GM21576 (cell line): ENCODE measurements around the gene VSIG10L.

ENCODE experiments used
- ATAC-seq: cut with Tn5 transposase; IDR thresholded peaks from one replicate; pipeline ENCODE4 v1.9.1; 2021; ENCODE audit warnings: mild to moderate bottlenecking, moderate library complexity; ENCODE audit not compliant: unreplicated experiment

Gene VSIG10L

GRCh38 chr19:51365965-51366388 lies 24.0 kb upstream of the VSIG10L start, which contains the start of gene ETFB:
Gene ETFB, minus strand, starts transcription at chr19:51366388. Its CDS starts 62 bp downstream, at chr19:51366326.
- no peak for ATAC-seq

GRCh38 chr19:51365211-51365964 lies 23.4 kb upstream of the VSIG10L start:
- no peak for ATAC-seq

GRCh38 chr19:51364200-51365106 lies 22.5 kb upstream of the VSIG10L start:
- ATAC-seq = no peak

GRCh38 chr19:51361239-51361638 lies 19.3 kb upstream of the VSIG10L start:
- no peak for ATAC-seq

GRCh38 chr19:51359294-51359693 lies 17.4 kb upstream of the VSIG10L start:
- no peak for ATAC-seq

- no peak for ATAC-seq
Observed at GRCh38 chr19:51357952-51358351, 16.0 kb upstream of the VSIG10L start.

- ATAC-seq = no peak
Observed at GRCh38 chr19:51356159-51356801, 14.3 kb upstream of the VSIG10L start.

GRCh38 chr19:51354742-51355148 lies 12.8 kb upstream of the VSIG10L start:
- no peak for ATAC-seq

- ATAC-seq = no peak
Observed at GRCh38 chr19:51354103-51354741, 12.3 kb upstream of the VSIG10L start.

- ATAC-seq = no peak
Observed at GRCh38 chr19:51352783-51353360, 10.9 kb upstream of the VSIG10L start.

- no peak for ATAC-seq
Observed at GRCh38 chr19:51351266-51351990, 9.5 kb upstream of the VSIG10L start.

GRCh38 chr19:51347209-51347928 lies 5.4 kb upstream of the VSIG10L start:
- ATAC-seq = no peak

GRCh38 chr19:51346742-51347141 lies 4.8 kb upstream of the VSIG10L start:
- no peak for ATAC-seq

GRCh38 chr19:51345076-51345620 lies 3.2 kb upstream of the VSIG10L start:
- no peak for ATAC-seq

- ATAC-seq = no peak
Observed at GRCh38 chr19:51342631-51343569, 961 bp upstream of the VSIG10L start.

- no peak for ATAC-seq
Observed at GRCh38 chr19:51341066-51341465, 873 bp downstream of the VSIG10L start.

- peak; percentile 49 for ATAC-seq
Observed at GRCh38 chr19:51339687-51340656, 2.0 kb downstream of the VSIG10L start.
